Measurements from ENCODE around the gene SCG5. TPM values are rescaled to one million over a fixed set of nuclear protein-coding genes. Genes with fewer than 3 reads are reported as not detected.

Gene SCG5
- total and polyA plus RNA-seq, 10 of the 15 experiments (the other 5 are each of a cell fraction or from before 2014, with no cell fraction given) = 0.13 to 0.62 (median 0.48) TPM

- no peak for FAIRE-seq
- no peaks in the 10 kb centered on the region for H3K36me3 ChIP-seq (ENCODE audit: control insufficient read depth in 2 of 2, insufficient read depth in 2 of 2, low read length in 1 of 2)
- no peaks in the 10 kb centered on the region for H4K20me1 ChIP-seq (ENCODE audit: control insufficient read depth, insufficient read depth)
- no TSS peak for BruUV-seq (replicated peaks)
- SMC1A ChIA-PET (ENCODE audit: uncharacterized antibody, unreplicated experiment) = no interaction called here
- CTCF ChIA-PET = no interaction called here
- H2AFZ ChIP-seq (ENCODE audit: control insufficient read depth, low read depth, low read length) = no peak overlapping the region
- no peak overlapping the region for H3K9ac ChIP-seq (ENCODE audit: control insufficient read depth, insufficient read depth, low read length)
- in situ Hi-C loops (cut with MboI) (no loop called here), intact Hi-C loops (cut with micrococcal nuclease; ENCODE audit: unreplicated experiment) (loop anchor here (10.0 kb wide), 2 partner anchors 49 to 61 kb away; no protein-coding TSS in a partner anchor)
- POLR2A ChIA-PET = no interaction called here
- no peak overlapping the region for H3K4me2 ChIP-seq (ENCODE audit: control insufficient read depth, insufficient read depth)
- no peaks in the 10 kb centered on the region for H3K79me2 ChIP-seq (ENCODE audit: control insufficient read depth, insufficient read depth, low read length)
- no peak overlapping the region for H3K4me3 ChIP-seq
- DNase-seq (ENCODE audit: low read depth, low spot score) = no peak
- H3K27me3 ChIP-seq (replicated peaks in 1 of 2; ENCODE audit: control insufficient read depth in 2 of 2, insufficient read depth in 2 of 2, low read length in 1 of 2) = no peaks in the 10 kb centered on the region; a peak in 2 of 4 replicates
- no peaks in the 10 kb centered on the region for H3K9me3 ChIP-seq (replicated peaks; ENCODE audit: control insufficient read depth, insufficient read depth, low read length)
- TF ChIP-seq STAT3 (IDR thresholded peaks at IDR 0.05; ENCODE audit: low read depth, low read length) = no peak
- no peak for TF ChIP-seq YY1 (IDR thresholded peaks at IDR 0.05; ENCODE audit: low read depth, low read length)
- TF ChIP-seq LARP7 (IDR thresholded peaks at IDR 0.05) = no peak
- TF ChIP-seq, protein P1, sequence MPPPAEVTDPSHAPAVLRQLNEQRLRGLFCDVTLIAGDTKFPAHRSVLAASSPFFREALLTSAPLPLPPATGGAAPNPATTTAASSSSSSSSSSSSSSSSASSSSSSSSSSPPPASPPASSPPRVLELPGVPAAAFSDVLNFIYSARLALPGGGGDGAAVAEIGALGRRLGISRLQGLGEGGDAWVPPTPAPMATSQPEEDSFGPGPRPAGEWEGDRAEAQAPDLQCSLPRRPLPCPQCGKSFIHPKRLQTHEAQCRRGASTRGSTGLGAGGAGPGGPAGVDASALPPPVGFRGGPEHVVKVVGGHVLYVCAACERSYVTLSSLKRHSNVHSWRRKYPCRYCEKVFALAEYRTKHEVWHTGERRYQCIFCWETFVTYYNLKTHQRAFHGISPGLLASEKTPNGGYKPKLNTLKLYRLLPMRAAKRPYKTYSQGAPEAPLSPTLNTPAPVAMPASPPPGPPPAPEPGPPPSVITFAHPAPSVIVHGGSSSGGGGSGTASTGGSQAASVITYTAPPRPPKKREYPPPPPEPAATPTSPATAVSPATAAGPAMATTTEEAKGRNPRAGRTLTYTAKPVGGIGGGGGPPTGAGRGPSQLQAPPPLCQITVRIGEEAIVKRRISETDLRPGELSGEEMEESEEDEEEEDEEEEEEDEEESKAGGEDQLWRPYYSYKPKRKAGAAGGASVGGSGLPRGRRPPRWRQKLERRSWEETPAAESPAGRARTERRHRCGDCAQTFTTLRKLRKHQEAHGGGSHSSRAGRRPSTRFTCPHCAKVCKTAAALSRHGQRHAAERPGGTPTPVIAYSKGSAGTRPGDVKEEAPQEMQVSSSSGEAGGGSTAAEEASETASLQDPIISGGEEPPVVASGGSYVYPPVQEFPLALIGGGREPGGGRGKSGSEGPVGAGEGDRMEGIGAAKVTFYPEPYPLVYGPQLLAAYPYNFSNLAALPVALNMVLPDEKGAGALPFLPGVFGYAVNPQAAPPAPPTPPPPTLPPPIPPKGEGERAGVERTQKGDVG (CRISPR knock-in tag; IDR thresholded peaks at IDR 0.05) = no peak
- no peak for TF ChIP-seq TBL1XR1 (IDR thresholded peaks at IDR 0.05; ENCODE audit: low read depth, low read length)
- no peak for TF ChIP-seq EED (IDR thresholded peaks at IDR 0.05; ENCODE audit: low read depth)
- no peak for TF ChIP-seq NR2C1 (IDR thresholded peaks at IDR 0.05)
- no peak for TF ChIP-seq ZZZ3 (IDR thresholded peaks at IDR 0.05; ENCODE audit: control insufficient read depth, insufficient read length, low read depth)
- no peak for TF ChIP-seq PAX8 (IDR thresholded peaks at IDR 0.05)
- TF ChIP-seq TCF7 (IDR thresholded peaks at IDR 0.05; ENCODE audit: borderline replicate concordance) = no peak
- no peak for TF ChIP-seq ZSCAN29 (IDR thresholded peaks at IDR 0.05)
- no peak for TF ChIP-seq TCF12 (IDR thresholded peaks at IDR 0.05; ENCODE audit: low read depth, low read length)
- TF ChIP-seq IRF4 (IDR thresholded peaks at IDR 0.05; ENCODE audit: low read depth, low read length) = no peak
- TF ChIP-seq CHD4 (IDR thresholded peaks at IDR 0.05) = no peak
- no peak for TF ChIP-seq SIX5 (IDR thresholded peaks at IDR 0.05; ENCODE audit: low read depth, low read length, severe bottlenecking)
- no peak for ATAC-seq
- WGBS (ENCODE audit: insufficient coverage, insufficient replicate concordance, low lambda C conversion rate, missing lambda C conversion rate) = 47% methylated on average over 4 of the region's 4 CpGs
- RAD21 ChIA-PET (ENCODE audit: unreplicated experiment) = no interaction called here
- H3K27ac ChIP-seq (ENCODE audit: control insufficient read depth, insufficient read depth) = no peak overlapping the region
- no peaks in the 10 kb centered on the region for H3K4me1 ChIP-seq (ENCODE audit: control insufficient read depth, insufficient read depth, low read length)
Measured at GRCh38 chr15:32746116-32746857, 104.8 kb downstream of the SCG5 start.

Small RNAs within 50 kb of the gene (small RNA-seq; reads per million reads assigned to genes)
- not detected for gene RN7SL286P

Other genes starting within 250 kb of the SCG5 start
- gene GOLGA8K, start 238.4 kb upstream of the SCG5 start, total RNA-seq (2014; rRNA removed) = not detected in 2 replicates
- gene GOLGA8K, start 238.4 kb upstream of the SCG5 start, total RNA-seq (2014; rRNA removed; fragmentation: Illumina TruSeq; extraction: Trizol) = not detected in 2 replicates
- gene GOLGA8K, start 238.4 kb upstream of the SCG5 start, total RNA-seq (2021) = not detected in 2 replicates
- 0.14 TPM in 1 of 2 replicates, not detected in the other for gene GOLGA8K, start 238.4 kb upstream of the SCG5 start, polyA plus RNA-seq (2011; rRNA removed)
- not detected in 2 replicates for gene GOLGA8K, start 238.4 kb upstream of the SCG5 start, polyA plus RNA-seq (2014; fragmentation: Illumina TruSeq; extraction: Trizol)
- gene GOLGA8K, start 238.4 kb upstream of the SCG5 start, polyA plus RNA-seq (2014; fragmentation: Nextera tagmentation; extraction: Ambion mirVana) = not detected
- gene GOLGA8K, start 238.4 kb upstream of the SCG5 start, polyA plus RNA-seq (2014; rRNA removed) = 0.15 TPM in 1 of 2 replicates, not detected in the other
- gene GOLGA8K, start 238.4 kb upstream of the SCG5 start, polyA plus RNA-seq (2016; fragmentation: Nextera tagmentation; extraction: Ambion mirVana) = not detected
- gene GOLGA8O, start 186.1 kb upstream of the SCG5 start, total RNA-seq (2014; rRNA removed) = not detected in 2 replicates
- gene GOLGA8O, start 186.1 kb upstream of the SCG5 start, total RNA-seq (2014; rRNA removed; fragmentation: Illumina TruSeq; extraction: Trizol) = 0.04 TPM in 1 of 2 replicates, not detected in the other
- gene GOLGA8O, start 186.1 kb upstream of the SCG5 start, total RNA-seq (2021) = not detected in 2 replicates
- gene GOLGA8O, start 186.1 kb upstream of the SCG5 start, polyA plus RNA-seq (2011; rRNA removed) = 0.05 TPM in 1 of 2 replicates, not detected in the other
- gene GOLGA8O, start 186.1 kb upstream of the SCG5 start, polyA plus RNA-seq (2014; fragmentation: Illumina TruSeq; extraction: Trizol) = 0.07 TPM in 1 of 2 replicates, not detected in the other
- not detected for gene GOLGA8O, start 186.1 kb upstream of the SCG5 start, polyA plus RNA-seq (2014; fragmentation: Nextera tagmentation; extraction: Ambion mirVana)
- gene GOLGA8O, start 186.1 kb upstream of the SCG5 start, polyA plus RNA-seq (2014; rRNA removed) = not detected in 2 replicates
- not detected for gene GOLGA8O, start 186.1 kb upstream of the SCG5 start, polyA plus RNA-seq (2016; fragmentation: Nextera tagmentation; extraction: Ambion mirVana)
- 0.17 and 0.71 TPM in 2 replicates for gene GOLGA8N, start 48.3 kb upstream of the SCG5 start, total RNA-seq (2014; rRNA removed)
- gene GOLGA8N, start 48.3 kb upstream of the SCG5 start, total RNA-seq (2014; rRNA removed; fragmentation: Illumina TruSeq; extraction: Trizol) = 0.13 and 0.23 TPM in 2 replicates
- 0.27 and 0.33 TPM in 2 replicates for gene GOLGA8N, start 48.3 kb upstream of the SCG5 start, total RNA-seq (2021)
- 0.23 and 0.36 TPM in 2 replicates for gene GOLGA8N, start 48.3 kb upstream of the SCG5 start, polyA plus RNA-seq (2011; rRNA removed)
- 0.13 and 0.44 TPM in 2 replicates for gene GOLGA8N, start 48.3 kb upstream of the SCG5 start, polyA plus RNA-seq (2014; fragmentation: Illumina TruSeq; extraction: Trizol)
- gene GOLGA8N, start 48.3 kb upstream of the SCG5 start, polyA plus RNA-seq (2014; fragmentation: Nextera tagmentation; extraction: Ambion mirVana) = under 1 TPM; 0.02 to 0.05 TPM
- gene GOLGA8N, start 48.3 kb upstream of the SCG5 start, polyA plus RNA-seq (2014; rRNA removed) = 0.13 and 0.22 TPM in 2 replicates
- gene GOLGA8N, start 48.3 kb upstream of the SCG5 start, polyA plus RNA-seq (2016; fragmentation: Nextera tagmentation; extraction: Ambion mirVana) = under 1 TPM; 0.23 to 0.30 TPM
- 30.6 and 35.9 TPM in 2 replicates for gene ARHGAP11A, start 26.2 kb upstream of the SCG5 start, total RNA-seq (2014; rRNA removed)
- gene ARHGAP11A, start 26.2 kb upstream of the SCG5 start, total RNA-seq (2014; rRNA removed; fragmentation: Illumina TruSeq; extraction: Trizol) = 42.8 and 44.9 TPM in 2 replicates
- gene ARHGAP11A, start 26.2 kb upstream of the SCG5 start, total RNA-seq (2021) = 52.1 and 53.6 TPM in 2 replicates
- gene ARHGAP11A, start 26.2 kb upstream of the SCG5 start, polyA plus RNA-seq (2011; rRNA removed) = 23.6 and 38.0 TPM in 2 replicates
- 50.2 and 60.4 TPM in 2 replicates for gene ARHGAP11A, start 26.2 kb upstream of the SCG5 start, polyA plus RNA-seq (2014; fragmentation: Illumina TruSeq; extraction: Trizol)
- gene ARHGAP11A, start 26.2 kb upstream of the SCG5 start, polyA plus RNA-seq (2014; fragmentation: Nextera tagmentation; extraction: Ambion mirVana) = 10 to 100 TPM; 12.4 to 16.3 TPM
- gene ARHGAP11A, start 26.2 kb upstream of the SCG5 start, polyA plus RNA-seq (2014; rRNA removed) = 25.1 and 25.4 TPM in 2 replicates
- 10 to 100 TPM; 42.4 to 45.0 TPM for gene ARHGAP11A, start 26.2 kb upstream of the SCG5 start, polyA plus RNA-seq (2016; fragmentation: Nextera tagmentation; extraction: Ambion mirVana)
- gene GREM1, start 76.3 kb downstream of the SCG5 start, total RNA-seq (2014; rRNA removed) = not detected in 2 replicates
- gene GREM1, start 76.3 kb downstream of the SCG5 start, total RNA-seq (2014; rRNA removed; fragmentation: Illumina TruSeq; extraction: Trizol) = not detected in 2 replicates
- gene GREM1, start 76.3 kb downstream of the SCG5 start, total RNA-seq (2021) = 0.36 and 0.53 TPM in 2 replicates
- gene GREM1, start 76.3 kb downstream of the SCG5 start, polyA plus RNA-seq (2011; rRNA removed) = not detected in 2 replicates
- gene GREM1, start 76.3 kb downstream of the SCG5 start, polyA plus RNA-seq (2014; fragmentation: Illumina TruSeq; extraction: Trizol) = not detected in 2 replicates
- not detected for gene GREM1, start 76.3 kb downstream of the SCG5 start, polyA plus RNA-seq (2014; fragmentation: Nextera tagmentation; extraction: Ambion mirVana)
- gene GREM1, start 76.3 kb downstream of the SCG5 start, polyA plus RNA-seq (2014; rRNA removed) = not detected in 2 replicates
- under 1 TPM; 0.08 TPM for gene GREM1, start 76.3 kb downstream of the SCG5 start, polyA plus RNA-seq (2016; fragmentation: Nextera tagmentation; extraction: Ambion mirVana)